ENCODE results near the gene ECI2.

Gene ECI2

GRCh38 chr6:4134841-4135664 is at the start of gene ECI2:
Gene ECI2 (minus strand): TSS chr6:4135575. CDS start chr6:4135560, 15 bp downstream.
- Histone ChIP-seq H3K36me3 (ENCODE audit: insufficient read depth, low read length) (peaks cover 16% of the 10 kb centered on the region), H3K4me1 (ENCODE audit: insufficient read depth, low read length) (peaks cover 14% of the 10 kb centered on the region), H3K9me3 (ENCODE audit: control insufficient read depth, insufficient read depth, low read length) (peaks cover 9% of the 10 kb centered on the region), H3K9ac (ENCODE audit: low read depth, low read length) (peak within 1 kb of the TSS; percentile 98)

- Histone ChIP-seq H3K9me3 (ENCODE audit: control insufficient read depth, insufficient read depth, low read length) (no peaks in the 10 kb centered on the region), H3K4me1 (ENCODE audit: insufficient read depth, low read length) (no peaks in the 10 kb centered on the region), H3K36me3 (ENCODE audit: insufficient read depth, low read length) (no peaks in the 10 kb centered on the region), H3K9ac (ENCODE audit: low read depth, low read length) (no peak overlapping the region)
Measured at GRCh38 chr6:4180652-4181255, 45.4 kb upstream of the ECI2 start.

- H3K36me3 ChIP-seq (ENCODE audit: insufficient read depth, low read length), result no peaks in the 10 kb centered on the region
- H3K9ac ChIP-seq (ENCODE audit: low read depth, low read length), result no peak overlapping the region
- no peaks in the 10 kb centered on the region for H3K4me1 ChIP-seq (ENCODE audit: insufficient read depth, low read length)
- no peaks in the 10 kb centered on the region for H3K9me3 ChIP-seq (ENCODE audit: control insufficient read depth, insufficient read depth, low read length)
Measured at GRCh38 chr6:4179960-4180651, 44.7 kb upstream of the ECI2 start.

GRCh38 chr6:4178737-4179333 is 43.5 kb upstream of the ECI2 start:
- Histone ChIP-seq H3K9me3 (ENCODE audit: control insufficient read depth, insufficient read depth, low read length) (no peaks in the 10 kb centered on the region), H3K36me3 (ENCODE audit: insufficient read depth, low read length) (no peaks in the 10 kb centered on the region), H3K9ac (ENCODE audit: low read depth, low read length) (no peak overlapping the region), H3K4me1 (ENCODE audit: insufficient read depth, low read length) (no peaks in the 10 kb centered on the region)

GRCh38 chr6:4176907-4177306 is 41.5 kb upstream of the ECI2 start:
- H3K9ac ChIP-seq (ENCODE audit: low read depth, low read length), result no peak overlapping the region
- no peaks in the 10 kb centered on the region for H3K9me3 ChIP-seq (ENCODE audit: control insufficient read depth, insufficient read depth, low read length)
- H3K4me1 ChIP-seq (ENCODE audit: insufficient read depth, low read length), result peaks cover 5% of the 10 kb centered on the region; the same call in 1 of the 2 replicates
- no peaks in the 10 kb centered on the region for H3K36me3 ChIP-seq (ENCODE audit: insufficient read depth, low read length)

GRCh38 chr6:4174042-4174441 is 38.7 kb upstream of the ECI2 start:
- H3K36me3 ChIP-seq (ENCODE audit: insufficient read depth, low read length), result no peaks in the 10 kb centered on the region
- no peaks in the 10 kb centered on the region for H3K9me3 ChIP-seq (ENCODE audit: control insufficient read depth, insufficient read depth, low read length)
- peaks cover 12% of the 10 kb centered on the region; the same call in 1 of the 2 replicates for H3K4me1 ChIP-seq (ENCODE audit: insufficient read depth, low read length)
- no peak overlapping the region for H3K9ac ChIP-seq (ENCODE audit: low read depth, low read length)

GRCh38 chr6:4172368-4172767 is 37.0 kb upstream of the ECI2 start:
- no peak overlapping the region for H3K9ac ChIP-seq (ENCODE audit: low read depth, low read length)
- H3K9me3 ChIP-seq (ENCODE audit: control insufficient read depth, insufficient read depth, low read length), result peaks cover 6% of the 10 kb centered on the region
- H3K4me1 ChIP-seq (ENCODE audit: insufficient read depth, low read length), result peaks cover 15% of the 10 kb centered on the region
- H3K36me3 ChIP-seq (ENCODE audit: insufficient read depth, low read length), result no peaks in the 10 kb centered on the region

GRCh38 chr6:4170297-4170696 is 34.9 kb upstream of the ECI2 start:
- H3K36me3 ChIP-seq (ENCODE audit: insufficient read depth, low read length), result no peaks in the 10 kb centered on the region
- peaks cover 6% of the 10 kb centered on the region for H3K9me3 ChIP-seq (ENCODE audit: control insufficient read depth, insufficient read depth, low read length)
- H3K9ac ChIP-seq (ENCODE audit: low read depth, low read length), result no peak overlapping the region
- H3K4me1 ChIP-seq (ENCODE audit: insufficient read depth, low read length), result peaks cover 15% of the 10 kb centered on the region

GRCh38 chr6:4169028-4169789 is 33.8 kb upstream of the ECI2 start:
- peaks cover 15% of the 10 kb centered on the region for H3K4me1 ChIP-seq (ENCODE audit: insufficient read depth, low read length)
- H3K36me3 ChIP-seq (ENCODE audit: insufficient read depth, low read length), result no peaks in the 10 kb centered on the region
- H3K9me3 ChIP-seq (ENCODE audit: control insufficient read depth, insufficient read depth, low read length), result peaks cover 6% of the 10 kb centered on the region
- no peak overlapping the region; the same call in 1 of the 2 replicates for H3K9ac ChIP-seq (ENCODE audit: low read depth, low read length)

- Histone ChIP-seq H3K4me1 (ENCODE audit: insufficient read depth, low read length) (peaks cover 15% of the 10 kb centered on the region), H3K9me3 (ENCODE audit: control insufficient read depth, insufficient read depth, low read length) (peaks cover 6% of the 10 kb centered on the region), H3K9ac (ENCODE audit: low read depth, low read length) (no peak overlapping the region)
Measured at GRCh38 chr6:4167833-4168232, 32.5 kb upstream of the ECI2 start.

GRCh38 chr6:4167123-4167522 is 31.7 kb upstream of the ECI2 start:
- no peaks in the 10 kb centered on the region for H3K36me3 ChIP-seq (ENCODE audit: insufficient read depth, low read length)
- H3K4me1 ChIP-seq (ENCODE audit: insufficient read depth, low read length), result peaks cover 11% of the 10 kb centered on the region
- H3K9ac ChIP-seq (ENCODE audit: low read depth, low read length), result no peak overlapping the region
- peaks cover 6% of the 10 kb centered on the region for H3K9me3 ChIP-seq (ENCODE audit: control insufficient read depth, insufficient read depth, low read length)

More at GRCh38 chr6:4167833-4168232, 32.5 kb upstream of the ECI2 start:
- no peaks in the 10 kb centered on the region for H3K36me3 ChIP-seq (ENCODE audit: insufficient read depth, low read length)

- H3K9ac ChIP-seq (ENCODE audit: low read depth, low read length), result no peak overlapping the region
- H3K36me3 ChIP-seq (ENCODE audit: insufficient read depth, low read length), result no peaks in the 10 kb centered on the region
- H3K4me1 ChIP-seq (ENCODE audit: insufficient read depth, low read length), result peaks cover 5% of the 10 kb centered on the region
- peaks cover 6% of the 10 kb centered on the region for H3K9me3 ChIP-seq (ENCODE audit: control insufficient read depth, insufficient read depth, low read length)
Measured at GRCh38 chr6:4164456-4164855, 29.1 kb upstream of the ECI2 start.

GRCh38 chr6:4164117-4164442 is 28.7 kb upstream of the ECI2 start:
- H3K9me3 ChIP-seq (ENCODE audit: control insufficient read depth, insufficient read depth, low read length), result peaks cover 6% of the 10 kb centered on the region
- H3K36me3 ChIP-seq (ENCODE audit: insufficient read depth, low read length), result no peaks in the 10 kb centered on the region
- H3K4me1 ChIP-seq (ENCODE audit: insufficient read depth, low read length), result peaks cover 3% of the 10 kb centered on the region; the same call in 1 of the 2 replicates
- no peak overlapping the region for H3K9ac ChIP-seq (ENCODE audit: low read depth, low read length)
